ENCODE measurements around the gene TRIM44. TPM values are rescaled to one million over a fixed set of nuclear protein-coding genes. Genes with fewer than 3 reads are reported as not detected.

Gene TRIM44, protein sequence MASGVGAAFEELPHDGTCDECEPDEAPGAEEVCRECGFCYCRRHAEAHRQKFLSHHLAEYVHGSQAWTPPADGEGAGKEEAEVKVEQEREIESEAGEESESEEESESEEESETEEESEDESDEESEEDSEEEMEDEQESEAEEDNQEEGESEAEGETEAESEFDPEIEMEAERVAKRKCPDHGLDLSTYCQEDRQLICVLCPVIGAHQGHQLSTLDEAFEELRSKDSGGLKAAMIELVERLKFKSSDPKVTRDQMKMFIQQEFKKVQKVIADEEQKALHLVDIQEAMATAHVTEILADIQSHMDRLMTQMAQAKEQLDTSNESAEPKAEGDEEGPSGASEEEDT
- 10 to 100 TPM; 22.3 to 46.7 (median 39.5) TPM for total RNA-seq

GRCh38 chr11:35662649-35663407 lies at the start of gene TRIM44:
TSS of gene TRIM44 (plus strand) at chr11:35662775. CDS start at chr11:35663112, 337 bp downstream.
- Histone ChIP-seq H3K9me3 (peaks cover 0 to 36% (median 9%) of the 10 kb centered on the region in 4 donors), H3K4me1 (peaks cover 0 to 27% (median 7%) of the 10 kb centered on the region in 4 donors), H3K36me3 (peaks cover 0 to 31% (median 0%) of the 10 kb centered on the region in 3 donors), H3K4me3 (peak within 1 kb of the TSS; percentile 78 to 96 (median 82)), H3K27me3 (no peaks in the 10 kb centered on the region), H3K27ac (peak within 1 kb of the TSS; percentile 83 to 97 (median 94))
- 2 to 3% methylated on average over 48 to 82 of the region's 82 CpGs for WGBS, 2 donors
- TF ChIP-seq, protein P1, sequence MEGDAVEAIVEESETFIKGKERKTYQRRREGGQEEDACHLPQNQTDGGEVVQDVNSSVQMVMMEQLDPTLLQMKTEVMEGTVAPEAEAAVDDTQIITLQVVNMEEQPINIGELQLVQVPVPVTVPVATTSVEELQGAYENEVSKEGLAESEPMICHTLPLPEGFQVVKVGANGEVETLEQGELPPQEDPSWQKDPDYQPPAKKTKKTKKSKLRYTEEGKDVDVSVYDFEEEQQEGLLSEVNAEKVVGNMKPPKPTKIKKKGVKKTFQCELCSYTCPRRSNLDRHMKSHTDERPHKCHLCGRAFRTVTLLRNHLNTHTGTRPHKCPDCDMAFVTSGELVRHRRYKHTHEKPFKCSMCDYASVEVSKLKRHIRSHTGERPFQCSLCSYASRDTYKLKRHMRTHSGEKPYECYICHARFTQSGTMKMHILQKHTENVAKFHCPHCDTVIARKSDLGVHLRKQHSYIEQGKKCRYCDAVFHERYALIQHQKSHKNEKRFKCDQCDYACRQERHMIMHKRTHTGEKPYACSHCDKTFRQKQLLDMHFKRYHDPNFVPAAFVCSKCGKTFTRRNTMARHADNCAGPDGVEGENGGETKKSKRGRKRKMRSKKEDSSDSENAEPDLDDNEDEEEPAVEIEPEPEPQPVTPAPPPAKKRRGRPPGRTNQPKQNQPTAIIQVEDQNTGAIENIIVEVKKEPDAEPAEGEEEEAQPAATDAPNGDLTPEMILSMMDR (IDR thresholded peaks at IDR 0.05), result peak in 1 of 5 experiments; percentile 17
- TF ChIP-seq POLR2A (IDR thresholded peaks at IDR 0.05) (peak in 1 of 2 donors; percentile 39), EP300 (IDR thresholded peaks at IDR 0.05) (peak in 1 of 2 donors; percentile 74)
- peak; percentile 23 to 53 for DNase-seq (ENCODE audit: low spot score in 2 of 2)

DNA sequence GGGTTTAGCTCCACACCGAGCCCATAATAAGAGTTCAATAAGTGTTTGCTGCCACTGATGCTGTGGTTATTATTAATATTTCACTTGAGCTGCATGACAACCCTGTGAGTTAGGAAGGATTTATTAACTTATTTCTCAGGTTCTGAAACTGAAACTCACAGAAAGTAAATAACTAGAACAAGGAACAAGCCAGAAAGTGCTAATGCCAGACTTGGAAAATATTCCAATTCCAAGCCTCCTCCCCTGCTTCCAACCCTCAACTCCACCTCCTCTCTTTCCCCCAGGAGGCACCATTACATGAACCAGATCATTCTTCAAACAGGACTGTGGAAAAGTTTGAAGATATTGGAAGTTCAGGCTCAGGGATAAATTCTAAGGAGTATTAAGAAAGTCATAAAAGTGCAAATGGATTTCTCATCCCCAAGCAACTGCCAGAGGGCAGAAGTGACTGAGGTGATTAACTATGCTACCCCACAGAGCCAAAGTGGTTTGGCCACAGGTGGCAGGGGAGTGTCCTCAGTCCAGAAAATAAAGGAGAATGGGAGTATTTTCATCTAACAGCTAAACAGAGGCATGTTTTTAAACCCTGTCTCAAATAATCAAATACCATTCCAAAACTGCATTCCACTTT lies 47.5 kb upstream of the TRIM44 start:
- Histone ChIP-seq H3K4me1 (peaks cover 0 to 36% (median 15%) of the 10 kb centered on the region in 4 donors), H3K4me3 (no peak overlapping the region), H3K9me3 (no peaks in the 10 kb centered on the region), H3K36me3 (no peaks in the 10 kb centered on the region), H3K27ac (no peak overlapping the region), H3K27me3 (peaks cover 0 to 4% of the 10 kb centered on the region in 2 donors)
- WGBS, 2 donors, result 55 to 63% methylated on average over 1 of the region's 1 CpG
- TF ChIP-seq POLR2A (IDR thresholded peaks at IDR 0.05), result no peak
- no peak for TF ChIP-seq EP300 (IDR thresholded peaks at IDR 0.05)
- TF ChIP-seq, protein P1 (IDR thresholded peaks at IDR 0.05), result no peak
- DNase-seq (ENCODE audit: low spot score in 2 of 2), result no peak

DNA sequence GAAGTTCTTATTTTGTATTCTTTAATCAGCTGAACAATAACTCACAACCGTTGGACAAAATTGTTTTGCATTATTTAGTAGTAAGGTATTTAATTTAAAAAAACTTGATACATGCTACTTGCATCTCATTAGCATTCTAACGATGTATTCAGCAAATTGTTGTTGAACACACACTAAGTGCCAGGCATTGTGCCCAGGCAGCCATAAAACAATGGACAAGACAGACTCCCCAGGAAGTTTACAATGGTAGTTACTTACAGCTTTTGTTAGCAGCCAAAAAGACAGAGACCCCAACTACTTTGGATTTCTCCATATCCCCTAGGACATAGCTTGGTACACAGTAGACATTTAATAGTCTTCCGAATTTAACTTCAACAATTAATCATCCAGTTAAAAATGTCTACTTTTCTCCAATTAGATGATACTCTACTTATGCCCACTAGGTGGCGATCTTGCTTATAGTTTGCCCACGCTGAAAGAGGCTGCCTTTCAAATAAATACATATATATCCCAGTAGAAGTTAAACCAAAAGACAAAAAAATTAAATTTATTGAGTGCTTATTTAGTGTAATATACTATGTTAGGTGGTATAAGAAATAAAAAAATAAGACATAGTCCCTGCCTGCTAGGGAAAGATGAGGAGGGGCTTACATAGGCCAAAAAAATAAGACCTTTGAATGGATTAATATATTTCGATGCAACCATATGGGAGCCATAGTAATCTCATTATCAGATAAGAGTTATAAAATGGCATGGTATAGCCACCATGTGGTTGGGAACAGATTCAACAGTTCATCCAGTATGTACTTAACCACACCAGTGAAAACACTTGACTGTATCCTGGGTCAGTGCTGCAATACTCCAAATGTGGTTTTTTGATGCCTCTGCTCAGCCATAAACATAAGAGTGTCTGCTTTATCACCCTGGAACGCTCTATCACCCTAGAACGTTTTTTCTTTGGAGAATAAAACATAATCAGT lies 46.4 kb upstream of the TRIM44 start:
- H3K27me3 ChIP-seq, result peaks cover 0 to 6% of the 10 kb centered on the region in 2 donors
- 20 to 22% methylated on average over 8 of the region's 8 CpGs for WGBS, 2 donors
- peaks cover 0 to 42% (median 21%) of the 10 kb centered on the region in 4 donors for H3K4me1 ChIP-seq
- H3K9me3 ChIP-seq, result no peaks in the 10 kb centered on the region
- H3K36me3 ChIP-seq, result no peaks in the 10 kb centered on the region
- H3K4me3 ChIP-seq, result no peak overlapping the region
- no peak for TF ChIP-seq POLR2A (IDR thresholded peaks at IDR 0.05)
- TF ChIP-seq, protein P1 (IDR thresholded peaks at IDR 0.05), result peak; percentile 64 to 83 (median 71)
- no peak overlapping the region for H3K27ac ChIP-seq
- peak in 1 of 2 donors; percentile 24 for DNase-seq (ENCODE audit: low spot score in 2 of 2)

GRCh38 chr11:35617316-35617686 lies 45.3 kb upstream of the TRIM44 start:
- peak overlapping the region in 2 of 4 donors; percentile 78 to 85 for H3K4me3 ChIP-seq

More at GRCh38 chr11:35617316-35617686, 45.3 kb upstream of the TRIM44 start:
- Histone ChIP-seq H3K9me3 (no peaks in the 10 kb centered on the region), H3K4me1 (peaks cover 0 to 42% (median 21%) of the 10 kb centered on the region in 4 donors), H3K36me3 (no peaks in the 10 kb centered on the region), H3K27ac (peak overlapping the region in 2 of 4 donors; percentile 66 to 85), H3K27me3 (peaks cover 0 to 6% of the 10 kb centered on the region in 2 donors)
- TF ChIP-seq POLR2A (IDR thresholded peaks at IDR 0.05), result no peak
- TF ChIP-seq EP300 (IDR thresholded peaks at IDR 0.05), result no peak
- TF ChIP-seq, protein P1 (IDR thresholded peaks at IDR 0.05), result no peak
- 59 to 61% methylated on average over 7 of the region's 7 CpGs for WGBS, 2 donors
- no peak for DNase-seq (ENCODE audit: low spot score in 2 of 2)
